Left lung (tissue), 10 donors: Measurements from ENCODE around the gene SORCS3. TPM values are rescaled to one million over a fixed set of nuclear protein-coding genes. Genes with fewer than 3 reads are reported as not detected.

Experiments
- ATAC-seq: fragments of 200-7000 bp; cut with Tn5 transposase; one replicate; pipeline ENCODE4 v1.9.1; 2020; ENCODE audit warnings: moderate library complexity
- DNase-seq, 4 donors: peaks; one replicate each; pipeline ENCODE4 v3.0.0-alpha.2; 2013 to 2020
- H3K27ac ChIP-seq, 2 donors: fragments of 200-600 bp; sonication (generic) in 1 of 2; one replicate each; pipeline versions ENCODE4 v1.5.0 to v1.8.0; 2020 to 2021
- H3K27me3 ChIP-seq, 2 donors: fragments of 200-600 bp; sonication (generic) in 1 of 2; one replicate each; pipeline versions ENCODE4 v1.5.0 to v1.8.0; 2020 to 2021
- H3K36me3 ChIP-seq, 2 donors: fragments of 200-600 bp; sonication (generic) in 1 of 2; one replicate each; pipeline versions ENCODE4 v1.5.0 to v1.8.0; 2020 to 2021
- H3K4me1 ChIP-seq, 2 donors: fragments of 200-600 bp; one replicate each; pipeline ENCODE4 v1.8.0; 2021
- H3K4me3 ChIP-seq, 2 donors: fragments of 200-600 bp; sonication (generic) in 1 of 2; one replicate each; pipeline versions ENCODE4 v1.5.0 to v1.8.0; 2020 to 2021; ENCODE audit warnings: mild to moderate bottlenecking in 1 of 2
- H3K9me3 ChIP-seq, 2 donors: fragments of 200-600 bp; sonication (generic) in 1 of 2; one replicate each; pipeline versions ENCODE4 v1.5.0 to v1.8.0; 2020 to 2021
- CTCF ChIP-seq, 2 donors: fragments of 200-600 bp; sonication (generic) in 1 of 2; IDR thresholded peaks; one replicate each; pipeline versions ENCODE4 v1.5.0 to v1.8.0; 2021; ENCODE audit warnings: antibody characterized with exemption in 2 of 2
- intact Hi-C, 2 donors: fragments of 100-400 bp; cut with DNase I; formaldehyde crosslinking; loops; one replicate each; pipeline versions ENCODE4 v1.11.2 to v1.14.2; 2022
- polyA plus RNA-seq, 6 donors: library from polyadenylated mRNA; unstranded; fragments of 120-200 nt; gene quantifications; one replicate each; pipeline ENCODE4 v1.2.1, GENCODE V29; 2013; ENCODE audit not compliant: insufficient read length in 6 of 6
- total RNA-seq, 2 donors: library from RNA; stranded (reverse); fragmentation: NEBNext Ultra II Directional; extraction: Animal tissue kit (Norgen Biotek cat#: 25700); gene quantifications; one replicate each; pipeline ENCODE4 v1.2.1, GENCODE V29; 2021
- donor health status: DM: no; HTN: yes; CAD: no.
- donor health status: DM: no; HTN: no; CAD: no.

The SORCS3 gene
- total and polyA plus RNA-seq, 8 donors: 0.05 to 0.24 (median 0.06) TPM; not detected in 2

GRCh38 chr10:105258674-105259065 is 617.6 kb downstream of the SORCS3 start:
- intact Hi-C loops: no loop called here
- no peak for TF ChIP-seq CTCF (IDR thresholded peaks at IDR 0.05)
- H3K4me1 ChIP-seq: no peaks in the 10 kb centered on the region
- ATAC-seq (no peak), DNase-seq (no peak)
- no peaks in the 10 kb centered on the region for H3K36me3 ChIP-seq
- no peak overlapping the region for H3K4me3 ChIP-seq
- H3K27ac ChIP-seq: no peak overlapping the region
- H3K27me3 ChIP-seq: no peaks in the 10 kb centered on the region
- H3K9me3 ChIP-seq: no peaks in the 10 kb centered on the region

- intact Hi-C loops: no loop called here
- no peak for ATAC-seq
- no peaks in the 10 kb centered on the region for H3K4me1 ChIP-seq
- no peak overlapping the region for H3K27ac ChIP-seq
- DNase-seq: no peak
- H3K9me3 ChIP-seq: no peaks in the 10 kb centered on the region
- no peak for TF ChIP-seq CTCF (IDR thresholded peaks at IDR 0.05)
- no peaks in the 10 kb centered on the region for H3K36me3 ChIP-seq
- no peaks in the 10 kb centered on the region for H3K27me3 ChIP-seq
- no peak overlapping the region for H3K4me3 ChIP-seq
Observed at GRCh38 chr10:105259201-105259600, 618.1 kb downstream of the SORCS3 start.

- H3K4me3 ChIP-seq: no peak overlapping the region
- no peak for DNase-seq
Observed at GRCh38 chr10:105262666-105263065, 621.6 kb downstream of the SORCS3 start.

GRCh38 chr10:105266966-105267539 is 626.0 kb downstream of the SORCS3 start:
- no peak overlapping the region for H3K27ac ChIP-seq
- H3K9me3 ChIP-seq: no peaks in the 10 kb centered on the region
- no peak for ATAC-seq
- DNase-seq: no peak
- H3K36me3 ChIP-seq: no peaks in the 10 kb centered on the region
- no peaks in the 10 kb centered on the region for H3K27me3 ChIP-seq
- H3K4me3 ChIP-seq: no peak overlapping the region
- TF ChIP-seq CTCF (IDR thresholded peaks at IDR 0.05): no peak
- no peaks in the 10 kb centered on the region for H3K4me1 ChIP-seq
- intact Hi-C loops: no loop called here

More at GRCh38 chr10:105262666-105263065, 621.6 kb downstream of the SORCS3 start:
- Histone ChIP-seq H3K36me3 (no peaks in the 10 kb centered on the region), H3K4me1 (no peaks in the 10 kb centered on the region), H3K27me3 (no peaks in the 10 kb centered on the region), H3K27ac (no peak overlapping the region), H3K9me3 (no peaks in the 10 kb centered on the region)
- no peak for TF ChIP-seq CTCF (IDR thresholded peaks at IDR 0.05)
- ATAC-seq: no peak
- intact Hi-C loops: no loop called here

GRCh38 chr10:105268961-105269360 is 627.9 kb downstream of the SORCS3 start:
- ATAC-seq: no peak
- Histone ChIP-seq H3K27me3 (no peaks in the 10 kb centered on the region), H3K4me3 (no peak overlapping the region), H3K4me1 (no peaks in the 10 kb centered on the region), H3K27ac (no peak overlapping the region), H3K9me3 (no peaks in the 10 kb centered on the region), H3K36me3 (no peaks in the 10 kb centered on the region)
- TF ChIP-seq CTCF (IDR thresholded peaks at IDR 0.05): no peak
- DNase-seq: no peak
- intact Hi-C loops: no loop called here
